Measurements from ENCODE around the gene TOX2. TPM values are rescaled to one million over a fixed set of nuclear protein-coding genes. Genes with fewer than 3 reads are reported as not detected.

Gene TOX2
- total and polyA plus RNA-seq, 2 of the 4 experiments (the other 2 are of a cell fraction), result 1.3 to 17.5 TPM

DNA sequence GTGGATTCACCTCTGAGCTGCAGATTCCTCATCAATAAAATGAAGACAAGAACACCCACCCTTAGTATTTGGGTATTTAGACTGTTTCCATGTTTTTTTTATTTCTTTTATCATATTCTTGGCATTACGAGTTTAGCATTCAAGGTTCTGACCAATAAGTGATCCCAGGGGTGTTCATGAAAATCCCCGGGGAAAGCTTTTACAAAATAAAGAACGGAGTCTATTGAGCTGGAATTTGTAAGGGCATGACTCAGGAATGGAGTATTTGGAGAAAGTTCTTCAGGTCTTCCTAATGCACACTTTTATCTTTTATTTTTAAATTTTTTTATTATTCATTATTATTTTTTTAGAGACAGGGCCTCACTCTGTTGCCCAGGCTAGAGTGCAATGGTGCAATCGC, 19.4 kb upstream of the TOX2 start:
- H3K23ac ChIP-seq (ENCODE audit: low read depth, low read length), result no peak overlapping the region
- H3K79me1 ChIP-seq (ENCODE audit: low read depth in 1 of 2, low read length in 2 of 2), result no peaks in the 10 kb centered on the region
- dilution Hi-C loops (cut with HindIII; ENCODE audit: low sequenced_read_pairs, unreplicated experiment), result no loop called here
- in situ Hi-C loops (cut with MboI; ENCODE audit: low sequenced_read_pairs), result no loop called here
- H3K4ac ChIP-seq (ENCODE audit: low read depth, low read length), result no peak overlapping the region
- peaks cover 5% of the 10 kb centered on the region; the same call in 1 of the 2 replicates for H3K4me1 ChIP-seq (ENCODE audit: control insufficient read depth, insufficient read depth, low read length)
- TF ChIP-seq RCOR1 (IDR thresholded peaks at IDR 0.05; ENCODE audit: insufficient replicate concordance, low read length) (no peak), MXI1 (IDR thresholded peaks at IDR 0.05; ENCODE audit: borderline replicate concordance, low read depth, low read length) (no peak), BHLHE40 (IDR thresholded peaks at IDR 0.05; ENCODE audit: low read depth, low read length) (no peak), CEBPB (IDR thresholded peaks at IDR 0.05; ENCODE audit: low read depth, low read length) (no peak), MAZ (IDR thresholded peaks at IDR 0.05; ENCODE audit: borderline replicate concordance, low read depth, low read length) (no peak), MAFK (IDR thresholded peaks at IDR 0.05; ENCODE audit: low read depth, low read length) (no peak), RFX5 (IDR thresholded peaks at IDR 0.05; ENCODE audit: low read depth, low read length) (no peak), SMC3 (IDR thresholded peaks at IDR 0.05; ENCODE audit: low read depth, low read length) (no peak), CHD1 (IDR thresholded peaks at IDR 0.05; ENCODE audit: low read depth, low read length) (no peak), RAD21 (IDR thresholded peaks at IDR 0.05; ENCODE audit: low read length) (no peak)
- TF ChIP-seq, protein P1, sequence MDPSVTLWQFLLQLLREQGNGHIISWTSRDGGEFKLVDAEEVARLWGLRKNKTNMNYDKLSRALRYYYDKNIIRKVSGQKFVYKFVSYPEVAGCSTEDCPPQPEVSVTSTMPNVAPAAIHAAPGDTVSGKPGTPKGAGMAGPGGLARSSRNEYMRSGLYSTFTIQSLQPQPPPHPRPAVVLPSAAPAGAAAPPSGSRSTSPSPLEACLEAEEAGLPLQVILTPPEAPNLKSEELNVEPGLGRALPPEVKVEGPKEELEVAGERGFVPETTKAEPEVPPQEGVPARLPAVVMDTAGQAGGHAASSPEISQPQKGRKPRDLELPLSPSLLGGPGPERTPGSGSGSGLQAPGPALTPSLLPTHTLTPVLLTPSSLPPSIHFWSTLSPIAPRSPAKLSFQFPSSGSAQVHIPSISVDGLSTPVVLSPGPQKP (IDR thresholded peaks at IDR 0.05; ENCODE audit: borderline replicate concordance, low read depth, low read length), result no peak
- TF ChIP-seq, protein P2, sequence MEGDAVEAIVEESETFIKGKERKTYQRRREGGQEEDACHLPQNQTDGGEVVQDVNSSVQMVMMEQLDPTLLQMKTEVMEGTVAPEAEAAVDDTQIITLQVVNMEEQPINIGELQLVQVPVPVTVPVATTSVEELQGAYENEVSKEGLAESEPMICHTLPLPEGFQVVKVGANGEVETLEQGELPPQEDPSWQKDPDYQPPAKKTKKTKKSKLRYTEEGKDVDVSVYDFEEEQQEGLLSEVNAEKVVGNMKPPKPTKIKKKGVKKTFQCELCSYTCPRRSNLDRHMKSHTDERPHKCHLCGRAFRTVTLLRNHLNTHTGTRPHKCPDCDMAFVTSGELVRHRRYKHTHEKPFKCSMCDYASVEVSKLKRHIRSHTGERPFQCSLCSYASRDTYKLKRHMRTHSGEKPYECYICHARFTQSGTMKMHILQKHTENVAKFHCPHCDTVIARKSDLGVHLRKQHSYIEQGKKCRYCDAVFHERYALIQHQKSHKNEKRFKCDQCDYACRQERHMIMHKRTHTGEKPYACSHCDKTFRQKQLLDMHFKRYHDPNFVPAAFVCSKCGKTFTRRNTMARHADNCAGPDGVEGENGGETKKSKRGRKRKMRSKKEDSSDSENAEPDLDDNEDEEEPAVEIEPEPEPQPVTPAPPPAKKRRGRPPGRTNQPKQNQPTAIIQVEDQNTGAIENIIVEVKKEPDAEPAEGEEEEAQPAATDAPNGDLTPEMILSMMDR (conservative IDR thresholded peaks at IDR 0.05; ENCODE audit: low read depth, low read length), result no peak
- TF ChIP-seq, protein P3, sequence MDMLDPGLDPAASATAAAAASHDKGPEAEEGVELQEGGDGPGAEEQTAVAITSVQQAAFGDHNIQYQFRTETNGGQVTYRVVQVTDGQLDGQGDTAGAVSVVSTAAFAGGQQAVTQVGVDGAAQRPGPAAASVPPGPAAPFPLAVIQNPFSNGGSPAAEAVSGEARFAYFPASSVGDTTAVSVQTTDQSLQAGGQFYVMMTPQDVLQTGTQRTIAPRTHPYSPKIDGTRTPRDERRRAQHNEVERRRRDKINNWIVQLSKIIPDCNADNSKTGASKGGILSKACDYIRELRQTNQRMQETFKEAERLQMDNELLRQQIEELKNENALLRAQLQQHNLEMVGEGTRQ (IDR thresholded peaks at IDR 0.05; ENCODE audit: low read depth, low read length), result no peak
- no peak overlapping the region for H3K18ac ChIP-seq (ENCODE audit: low read depth, low read length)
- peaks cover 6% of the 10 kb centered on the region; the same call in 1 of the 2 replicates for H3K9me1 ChIP-seq (ENCODE audit: insufficient read depth, low read length)
- no peaks in the 10 kb centered on the region for H4K20me1 ChIP-seq (ENCODE audit: insufficient read depth, low read length)
- H2AK5ac ChIP-seq (ENCODE audit: low read depth, low read length), result no peak overlapping the region
- no CpG with 5 or more reads among the region's 4 CpGs for WGBS, 2 experiments (ENCODE audit: extremely low coverage in 2 of 2, insufficient read length in 1 of 2)
- H4K91ac ChIP-seq (ENCODE audit: insufficient read depth, low read depth, low read length), result no peak overlapping the region
- H3K27me3 ChIP-seq (ENCODE audit: control insufficient read depth, insufficient read depth, low read length), result no peaks in the 10 kb centered on the region
- no peaks in the 10 kb centered on the region for H3K9me3 ChIP-seq (ENCODE audit: control insufficient read depth, insufficient read depth, low read length)
- no TSS peak for BruUV-seq (replicated peaks)
- H2BK5ac ChIP-seq (ENCODE audit: low read depth, low read length, poor library complexity, severe bottlenecking), result no peak overlapping the region
- no peak overlapping the region for H3K4me3 ChIP-seq (ENCODE audit: insufficient read depth, low read depth, low read length)
- H3K14ac ChIP-seq (replicated peaks; ENCODE audit: low read depth, low read length), result no peak overlapping the region
- DNase-seq (peak; percentile 30), ATAC-seq (ENCODE audit: low read depth) (no peak)
- H4K5ac ChIP-seq (ENCODE audit: low read depth, low read length), result no peak overlapping the region
- peak overlapping the region; percentile 30; the same call in 1 of the 3 replicates for H2BK15ac ChIP-seq (ENCODE audit: low read depth, low read length)
- no peak overlapping the region for H2AFZ ChIP-seq (replicated peaks; ENCODE audit: low read length, poor library complexity)
- 0 out of 2 replicates have a peak overlapping the region, but pooled peaks have one; percentile 33 for H2BK20ac ChIP-seq (ENCODE audit: low read depth, low read length)
- H3K27ac ChIP-seq (ENCODE audit: insufficient read depth, low read length), result no peak overlapping the region
- no peak overlapping the region for H3K4me2 ChIP-seq (ENCODE audit: low read depth, low read length)
- H3K56ac ChIP-seq (ENCODE audit: extremely low read depth, insufficient read depth, low read length), result no peak overlapping the region
- ChIA-PET CTCF (no interaction called here), POLR2A (ENCODE audit: unreplicated experiment) (interaction anchor here (1.0 kb wide), 1 partner anchor 140 kb away, joined by 3 read pairs; no protein-coding TSS in a partner anchor)
- no peak overlapping the region for H4K8ac ChIP-seq (ENCODE audit: low read depth in 2 of 2, low read length in 2 of 2)
- H3K9ac ChIP-seq (ENCODE audit: low read depth, low read length), result no peak overlapping the region
- intact Hi-C loops (cut with micrococcal nuclease), result no loop called here
- no peak overlapping the region for H2AK9ac ChIP-seq (replicated peaks; ENCODE audit: low read depth, low read length, poor library complexity)
- H2BK120ac ChIP-seq (ENCODE audit: low read depth, low read length), result no peak overlapping the region
- no peaks in the 10 kb centered on the region for H3K36me3 ChIP-seq (ENCODE audit: control insufficient read depth, insufficient read depth, low read length)

All from IMR-90 (cell line).